ENCODE results near the gene NANS.
"Not testable (repeated sequence)": the region's sequence is repeated elsewhere in the genome, so short reads cannot be mapped to it uniquely, and the experiment has no call there.

Gene NANS

GRCh38 chr9:98080780-98081179, 24.2 kb downstream of the NANS start:
- no peaks in the 10 kb centered on the region for H3K9me3 ChIP-seq (ENCODE audit: low read length)
- no peaks in the 10 kb centered on the region for H3K4me1 ChIP-seq (ENCODE audit: insufficient read depth, low read length)
- peaks cover 31% of the 10 kb centered on the region for H3K36me3 ChIP-seq (ENCODE audit: insufficient read depth, low read length)
- no peaks in the 10 kb centered on the region for H3K27me3 ChIP-seq (ENCODE audit: control insufficient read depth in 1 of 2, insufficient read depth in 2 of 2, low read length in 2 of 2)
- H3K9ac ChIP-seq (ENCODE audit: low read length): no peak overlapping the region
- no peak overlapping the region for H3K27ac ChIP-seq (ENCODE audit: low read depth, low read length)
- no peak overlapping the region for H3K4me3 ChIP-seq (ENCODE audit: low read depth in 1 of 2, low read length in 2 of 2)

GRCh38 chr9:98081477-98082219, 25.1 kb downstream of the NANS start:
- H3K4me1 ChIP-seq (ENCODE audit: insufficient read depth, low read length): no peaks in the 10 kb centered on the region
- peaks cover 31% of the 10 kb centered on the region for H3K36me3 ChIP-seq (ENCODE audit: insufficient read depth, low read length)
- no peak overlapping the region for H3K9ac ChIP-seq (ENCODE audit: low read length)
- no peak overlapping the region for H3K27ac ChIP-seq (ENCODE audit: low read depth, low read length)
- H3K4me3 ChIP-seq (ENCODE audit: low read depth in 1 of 2, low read length in 2 of 2): no peak overlapping the region
- no peaks in the 10 kb centered on the region for H3K9me3 ChIP-seq (ENCODE audit: low read length)
- H3K27me3 ChIP-seq (ENCODE audit: control insufficient read depth in 1 of 2, insufficient read depth in 2 of 2, low read length in 2 of 2): no peaks in the 10 kb centered on the region

DNA sequence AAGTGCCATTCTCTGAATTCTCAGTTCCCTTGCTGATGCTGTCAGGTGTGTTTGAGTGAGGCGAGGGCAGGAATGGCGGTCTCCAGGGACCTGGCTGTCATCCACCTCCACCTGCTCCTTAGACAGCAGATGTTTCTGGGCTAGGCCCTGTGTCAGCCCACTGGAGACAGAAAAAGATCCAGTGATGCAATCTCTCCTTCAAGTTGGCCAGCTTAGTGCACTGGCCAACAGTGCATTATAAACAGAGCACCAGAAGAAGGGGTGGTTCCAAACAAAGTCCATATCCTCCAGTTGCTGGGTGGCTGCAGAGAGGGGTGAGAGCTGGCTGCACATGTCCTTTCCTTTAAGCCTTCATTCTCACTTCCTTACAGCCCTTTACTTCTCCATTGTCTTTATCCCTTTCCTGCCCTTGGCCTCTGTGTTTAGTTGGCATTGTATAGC, 26.5 kb downstream of the NANS start:
- no peaks in the 10 kb centered on the region for H3K9me3 ChIP-seq (ENCODE audit: low read length)
- H3K27ac ChIP-seq (ENCODE audit: low read depth, low read length): no peak overlapping the region
- H3K9ac ChIP-seq (ENCODE audit: low read length): no peak overlapping the region
- H3K4me3 ChIP-seq (ENCODE audit: low read depth in 1 of 2, low read length in 2 of 2): no peak overlapping the region
- no peaks in the 10 kb centered on the region for H3K4me1 ChIP-seq (ENCODE audit: insufficient read depth, low read length)
- peaks cover 25% of the 10 kb centered on the region for H3K36me3 ChIP-seq (ENCODE audit: insufficient read depth, low read length)
- no peaks in the 10 kb centered on the region for H3K27me3 ChIP-seq (ENCODE audit: control insufficient read depth in 1 of 2, insufficient read depth in 2 of 2, low read length in 2 of 2)

- Histone ChIP-seq H3K9me3 (ENCODE audit: low read length) (no peaks in the 10 kb centered on the region), H3K36me3 (ENCODE audit: insufficient read depth, low read length) (peaks cover 23% of the 10 kb centered on the region), H3K4me1 (ENCODE audit: insufficient read depth, low read length) (no peaks in the 10 kb centered on the region), H3K4me3 (ENCODE audit: low read depth in 1 of 2, low read length in 2 of 2) (no peak overlapping the region), H3K27me3 (ENCODE audit: control insufficient read depth in 1 of 2, insufficient read depth in 2 of 2, low read length in 2 of 2) (no peaks in the 10 kb centered on the region), H3K27ac (ENCODE audit: low read depth, low read length) (no peak overlapping the region), H3K9ac (ENCODE audit: low read length) (no peak overlapping the region)
Measured at GRCh38 chr9:98083566-98084183, 27.1 kb downstream of the NANS start.

DNA sequence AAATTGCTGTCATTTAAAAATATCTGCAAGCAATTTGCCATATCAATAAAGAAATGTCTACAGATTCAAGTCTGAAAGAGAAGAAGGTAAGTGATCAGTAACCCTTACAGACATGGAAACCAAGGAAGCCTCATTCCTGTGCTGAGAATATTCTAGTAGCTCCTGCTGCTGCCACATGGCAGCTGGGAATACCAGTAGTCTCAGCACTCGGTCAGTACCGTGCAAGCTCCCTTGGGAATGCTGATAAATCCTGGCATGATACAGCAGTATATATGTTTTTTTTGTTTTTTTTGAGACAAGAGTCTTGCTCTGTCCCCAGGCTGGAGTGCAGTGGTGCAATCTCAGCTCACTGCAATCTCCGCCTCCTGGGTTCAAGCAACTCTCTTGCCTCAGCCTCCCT, 27.9 kb downstream of the NANS start:
- Histone ChIP-seq H3K9me3 (ENCODE audit: low read length) (no peaks in the 10 kb centered on the region), H3K4me3 (ENCODE audit: low read depth in 1 of 2, low read length in 2 of 2) (no peak overlapping the region), H3K9ac (ENCODE audit: low read length) (no peak overlapping the region), H3K27me3 (ENCODE audit: control insufficient read depth in 1 of 2, insufficient read depth in 2 of 2, low read length in 2 of 2) (no peaks in the 10 kb centered on the region), H3K4me1 (ENCODE audit: insufficient read depth, low read length) (no peaks in the 10 kb centered on the region), H3K36me3 (ENCODE audit: insufficient read depth, low read length) (peaks cover 23% of the 10 kb centered on the region), H3K27ac (ENCODE audit: low read depth, low read length) (no peak overlapping the region)

- Histone ChIP-seq H3K4me1 (ENCODE audit: insufficient read depth, low read length) (no peaks in the 10 kb centered on the region), H3K27me3 (ENCODE audit: control insufficient read depth in 1 of 2, insufficient read depth in 2 of 2, low read length in 2 of 2) (no peaks in the 10 kb centered on the region), H3K9me3 (ENCODE audit: low read length) (no peaks in the 10 kb centered on the region), H3K27ac (ENCODE audit: low read depth, low read length) (no peak overlapping the region), H3K36me3 (ENCODE audit: insufficient read depth, low read length) (peaks cover 23% of the 10 kb centered on the region), H3K9ac (ENCODE audit: low read length) (no peak overlapping the region), H3K4me3 (ENCODE audit: low read depth in 1 of 2, low read length in 2 of 2) (no peak overlapping the region)
Measured at GRCh38 chr9:98085058-98085457, 28.5 kb downstream of the NANS start.

- no peak overlapping the region for H3K4me3 ChIP-seq (ENCODE audit: low read depth in 1 of 2, low read length in 2 of 2)
- H3K9me3 ChIP-seq (ENCODE audit: low read length): no peaks in the 10 kb centered on the region
- no peak overlapping the region for H3K27ac ChIP-seq (ENCODE audit: low read depth, low read length)
- H3K27me3 ChIP-seq (ENCODE audit: control insufficient read depth in 1 of 2, insufficient read depth in 2 of 2, low read length in 2 of 2): no peaks in the 10 kb centered on the region
- no peak overlapping the region for H3K9ac ChIP-seq (ENCODE audit: low read length)
- no peaks in the 10 kb centered on the region for H3K4me1 ChIP-seq (ENCODE audit: insufficient read depth, low read length)
- peaks cover 19% of the 10 kb centered on the region for H3K36me3 ChIP-seq (ENCODE audit: insufficient read depth, low read length)
Measured at GRCh38 chr9:98085944-98086343, 29.4 kb downstream of the NANS start.

DNA sequence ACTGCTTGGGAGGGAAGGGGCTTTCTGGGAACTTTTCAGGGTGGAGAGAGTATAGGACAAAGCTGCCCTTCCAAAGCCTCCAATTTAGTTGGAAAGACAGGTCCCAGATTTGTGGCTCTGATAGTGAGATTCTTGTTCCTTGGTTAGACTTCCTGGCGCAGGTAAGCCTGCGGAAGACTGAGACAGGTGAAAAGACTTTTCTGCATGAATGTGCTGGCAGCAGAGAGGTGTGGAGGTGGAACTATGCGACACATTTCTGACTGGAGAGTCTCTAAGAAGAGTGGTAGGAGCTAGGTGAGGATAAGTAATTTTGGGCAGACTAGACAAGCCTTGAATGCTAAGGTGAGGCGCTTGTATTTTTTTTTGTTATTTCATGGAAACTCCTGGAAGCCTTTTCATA, 29.9 kb downstream of the NANS start:
- no peaks in the 10 kb centered on the region for H3K4me1 ChIP-seq (ENCODE audit: insufficient read depth, low read length)
- no peak overlapping the region for H3K4me3 ChIP-seq (ENCODE audit: low read depth in 1 of 2, low read length in 2 of 2)
- H3K36me3 ChIP-seq (ENCODE audit: insufficient read depth, low read length): peaks cover 14% of the 10 kb centered on the region
- H3K27ac ChIP-seq (ENCODE audit: low read depth, low read length): no peak overlapping the region
- H3K9me3 ChIP-seq (ENCODE audit: low read length): no peaks in the 10 kb centered on the region
- no peaks in the 10 kb centered on the region for H3K27me3 ChIP-seq (ENCODE audit: control insufficient read depth in 1 of 2, insufficient read depth in 2 of 2, low read length in 2 of 2)
- no peak overlapping the region for H3K9ac ChIP-seq (ENCODE audit: low read length)

DNA sequence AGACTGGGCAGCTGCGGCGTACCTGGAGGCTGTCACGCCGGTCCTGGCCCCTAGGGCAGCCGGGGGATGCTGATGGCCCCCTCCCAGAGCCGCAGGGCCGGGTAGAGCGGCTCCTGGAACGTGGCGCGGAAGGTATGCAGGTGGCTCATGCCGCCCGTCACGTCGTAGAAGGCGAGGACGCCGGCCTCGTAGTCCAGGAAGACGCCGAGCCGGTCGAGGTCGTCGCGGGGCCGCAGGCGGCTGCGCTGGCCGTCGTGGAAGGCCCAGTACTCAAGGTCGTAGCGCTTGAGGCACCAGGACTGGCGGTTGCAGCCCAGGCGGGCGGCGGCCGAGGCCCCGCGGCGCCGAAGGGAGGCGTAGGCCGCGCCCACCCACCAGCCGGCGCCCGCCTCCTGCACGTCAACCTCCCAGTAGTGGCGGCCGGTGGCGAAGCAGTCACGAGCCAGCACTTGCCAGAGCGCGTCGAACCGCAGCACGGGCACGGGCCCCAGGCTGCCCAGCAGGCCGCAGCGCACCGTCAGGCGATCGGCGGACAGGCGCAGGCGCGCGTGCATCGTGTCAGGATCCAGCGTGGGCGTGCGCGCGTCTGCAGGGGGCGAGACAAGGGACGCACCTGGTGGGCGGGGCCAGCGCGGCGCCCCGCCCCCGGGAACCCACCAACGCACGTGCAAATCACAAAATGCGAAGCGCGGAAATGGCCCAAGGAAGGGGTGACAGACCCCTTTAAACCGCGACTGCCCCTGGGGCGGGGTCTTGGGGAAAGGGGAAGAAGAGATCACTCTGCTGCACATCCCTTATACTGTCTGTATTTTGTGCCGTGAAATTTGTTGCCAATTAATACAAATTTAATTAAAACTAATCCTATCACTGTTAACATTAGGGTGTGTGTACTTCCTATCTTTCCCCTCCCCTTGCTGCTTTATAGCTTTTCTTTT, 31.2 kb downstream of the NANS start:
- no peaks in the 10 kb centered on the region for H3K4me1 ChIP-seq (ENCODE audit: insufficient read depth, low read length)
- H3K4me3 ChIP-seq (ENCODE audit: low read depth in 1 of 2, low read length in 2 of 2): peak overlapping the region in 1 of 2 donors; percentile 42
- H3K9ac ChIP-seq (ENCODE audit: low read length): no peak overlapping the region
- no peaks in the 10 kb centered on the region for H3K27me3 ChIP-seq (ENCODE audit: control insufficient read depth in 1 of 2, insufficient read depth in 2 of 2, low read length in 2 of 2)
- peaks cover 5% of the 10 kb centered on the region for H3K36me3 ChIP-seq (ENCODE audit: insufficient read depth, low read length)
- no peak overlapping the region for H3K27ac ChIP-seq (ENCODE audit: low read depth, low read length)
- no peaks in the 10 kb centered on the region for H3K9me3 ChIP-seq (ENCODE audit: low read length)

DNA sequence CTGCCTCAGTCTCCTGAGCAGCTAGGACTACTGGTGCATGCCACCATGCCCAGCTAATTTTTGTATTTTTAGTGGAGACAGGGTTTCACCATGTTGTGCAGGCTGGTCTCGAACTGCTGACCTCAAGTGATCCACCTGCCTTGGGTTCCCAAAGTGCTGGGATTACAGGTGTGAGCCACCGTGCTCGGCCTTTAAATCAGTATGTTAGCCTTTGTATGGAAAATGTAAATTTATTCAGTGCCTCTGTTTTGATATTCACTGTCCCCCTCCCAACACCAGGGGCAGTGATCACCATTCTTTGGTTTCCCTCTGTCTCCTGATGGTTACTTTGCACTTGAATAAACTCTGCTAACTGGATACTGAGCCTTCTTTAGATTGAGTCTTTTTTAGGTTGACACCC, 34.1 kb downstream of the NANS start:
- not testable (repeated sequence) for H3K36me3 ChIP-seq (ENCODE audit: insufficient read depth, low read length); H3K9me3 ChIP-seq (ENCODE audit: low read length); H3K4me1 ChIP-seq (ENCODE audit: insufficient read depth, low read length); H3K27me3 ChIP-seq (ENCODE audit: control insufficient read depth in 1 of 2, insufficient read depth in 2 of 2, low read length in 2 of 2); H3K4me3 ChIP-seq (ENCODE audit: low read depth in 1 of 2, low read length in 2 of 2); H3K27ac ChIP-seq (ENCODE audit: low read depth, low read length); H3K9ac ChIP-seq (ENCODE audit: low read length)

DNA sequence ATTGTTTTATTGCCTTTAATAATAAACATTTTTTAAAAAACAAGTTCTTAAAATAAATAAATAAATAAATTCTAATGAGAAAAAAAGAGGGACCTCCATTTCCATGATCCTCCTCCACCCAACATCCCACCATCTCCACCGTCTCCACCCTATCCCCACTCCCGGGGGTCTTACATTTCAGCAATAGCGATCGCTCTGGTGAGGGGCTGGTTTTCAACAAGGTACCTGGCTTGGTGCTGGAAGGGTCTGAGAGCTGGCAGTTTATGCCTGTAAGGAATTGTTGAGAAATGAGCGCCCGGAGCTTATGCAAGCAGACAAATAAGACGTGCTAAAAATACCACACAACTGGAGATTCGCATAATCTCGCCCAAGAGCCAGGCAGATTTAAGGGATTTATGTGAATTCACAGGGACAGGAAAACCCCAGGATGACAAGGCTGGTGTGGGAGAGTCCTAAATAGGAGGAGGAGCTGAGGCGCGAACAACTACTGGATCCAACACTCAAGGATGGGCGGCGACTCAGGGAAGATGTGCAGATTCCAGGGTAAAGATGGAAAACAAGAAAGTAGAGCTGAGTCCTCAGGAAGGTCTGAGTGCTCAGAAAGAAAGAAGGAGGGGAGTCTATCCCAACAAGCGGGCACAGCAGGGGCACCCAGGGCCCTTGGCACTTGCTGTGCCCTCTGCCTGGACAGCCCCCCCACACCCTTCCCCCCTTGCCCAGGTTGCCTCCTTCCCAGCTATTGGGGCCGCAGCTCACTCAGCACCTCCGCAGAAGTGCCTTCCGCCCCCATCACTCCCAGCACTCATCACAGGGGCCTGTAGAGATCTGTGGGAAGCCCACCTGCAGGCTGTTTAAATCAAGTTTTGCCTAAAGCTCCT, 35.4 kb downstream of the NANS start:
- H3K27me3 ChIP-seq (ENCODE audit: control insufficient read depth in 1 of 2, insufficient read depth in 2 of 2, low read length in 2 of 2): no peaks in the 10 kb centered on the region
- no peak overlapping the region for H3K4me3 ChIP-seq (ENCODE audit: low read depth in 1 of 2, low read length in 2 of 2)
- no peak overlapping the region for H3K9ac ChIP-seq (ENCODE audit: low read length)
- no peaks in the 10 kb centered on the region for H3K36me3 ChIP-seq (ENCODE audit: insufficient read depth, low read length)
- H3K9me3 ChIP-seq (ENCODE audit: low read length): no peaks in the 10 kb centered on the region
- H3K27ac ChIP-seq (ENCODE audit: low read depth, low read length): no peak overlapping the region
- no peaks in the 10 kb centered on the region for H3K4me1 ChIP-seq (ENCODE audit: insufficient read depth, low read length)
